Endothelial cell of umbilical vein (primary cell): Measurements from ENCODE around the gene ZNF774. TPM values are rescaled to one million over a fixed set of nuclear protein-coding genes. Genes with fewer than 3 reads are reported as not detected.

Source experiments
- BruUV-seq: library from RNA; stranded (reverse); fragments of 400-500 nt; replicated peaks from 2 replicates; lab custom pipeline; 2021; lab: Mats Ljungman, UMichigan
- CTCF ChIA-PET: fragments of 300-600, 350-600 bp; sonication (Branson Sonifier 250); formaldehyde crosslinking; loops from one replicate; lab custom pipeline; 2021; ENCODE audit warnings: antibody characterized with exemption, inconsistent platforms; lab: Charles Lee
- POLR2A ChIA-PET: fragments of 300-600, 350-600 bp; sonication (Branson Sonifier 250); formaldehyde crosslinking; loops from one replicate; lab custom pipeline; 2021; ENCODE audit warnings: antibody characterized with exemption, inconsistent platforms; lab: Charles Lee
- DNase-seq: peaks from one replicate; pipeline ENCODE4 v3.0.0-alpha.2; 2011; ENCODE audit warnings: low read depth, low spot score
- FAIRE-seq: peaks from 2 replicates; lab custom pipeline; 2011; peaks lifted over from hg19 to GRCh38; lab: Jason Lieb, UNC
- H2AFZ ChIP-seq: 2 replicates; pipeline ENCODE4 v1.6.0; 2012; ENCODE audit warnings: low read depth, low read length, control low read depth, inconsistent platforms
- H3K27ac ChIP-seq: 2 replicates; pipeline ENCODE4 v1.5.1; 2011; ENCODE audit warnings: low read depth, mild to moderate bottlenecking, control low read depth, low read length, moderate library complexity; ENCODE audit not compliant: insufficient read depth
- H3K27me3 ChIP-seq, 2 experiments: 2 replicates each; pipeline versions ENCODE4 v1.6.0 to v1.6.1; 2011; ENCODE audit warnings: low read length in 2 of 2, mixed read lengths in 1 of 2; ENCODE audit not compliant: control insufficient read depth in 2 of 2, insufficient read depth in 2 of 2
- H3K36me3 ChIP-seq, 2 experiments: 2 replicates in 1 of 2; 3 replicates in 1 of 2; pipeline ENCODE4 v1.5.1; 2011; ENCODE audit warnings: low read length in 2 of 2, mild to moderate bottlenecking in 1 of 2, moderate library complexity in 1 of 2; ENCODE audit not compliant: control insufficient read depth in 2 of 2, insufficient read depth in 2 of 2; ENCODE audit errors: extremely low read depth in 1 of 2
- H3K4me1 ChIP-seq: 3 replicates; pipeline ENCODE4 v1.5.1; 2011; ENCODE audit warnings: mild to moderate bottlenecking, low read length; ENCODE audit not compliant: control insufficient read depth, insufficient read depth; ENCODE audit errors: extremely low read depth
- H3K4me2 ChIP-seq: 2 replicates; pipeline ENCODE4 v1.6.1; 2011; ENCODE audit warnings: low read length, control low read depth, mixed read lengths; ENCODE audit not compliant: insufficient read depth
- H3K4me3 ChIP-seq, 3 experiments: fragments of 200-600 bp in 1 of 3; sonication (generic), shearing (Covaris generic) in 1 of 3; replicated peaks in 1 of 3; 2 replicates each; pipeline ENCODE4 v1.5.1; 2011 to 2016; ENCODE audit warnings: control low read depth in 3 of 3, low read length in 3 of 3, mild to moderate bottlenecking in 2 of 3, inconsistent platforms in 1 of 3, low read depth in 1 of 3, moderate library complexity in 1 of 3; ENCODE audit not compliant: insufficient read depth in 1 of 3
- H3K79me2 ChIP-seq: 2 replicates; pipeline ENCODE4 v1.6.0; 2012; ENCODE audit warnings: low read length, inconsistent platforms; ENCODE audit not compliant: control insufficient read depth, insufficient read depth
- H3K9ac ChIP-seq: replicated peaks from 2 replicates; pipeline ENCODE3; 2011; ENCODE audit warnings: low read length, control low read depth; ENCODE audit not compliant: insufficient read depth; ENCODE audit errors: extremely low read depth
- H3K9me1 ChIP-seq: replicated peaks from 3 replicates; pipeline ENCODE4 v1.6.0; 2011; ENCODE audit warnings: mild to moderate bottlenecking, low read length; ENCODE audit not compliant: control insufficient read depth, insufficient read depth; ENCODE audit errors: extremely low read depth
- H3K9me3 ChIP-seq: replicated peaks from 2 replicates; pipeline ENCODE4 v1.5.1; 2012; ENCODE audit warnings: low read length, inconsistent platforms; ENCODE audit not compliant: control insufficient read depth, insufficient read depth
- H4K20me1 ChIP-seq: replicated peaks from 2 replicates; pipeline ENCODE3; 2011; ENCODE audit warnings: mild to moderate bottlenecking, low read length; ENCODE audit not compliant: control insufficient read depth, insufficient read depth; ENCODE audit errors: extremely low read depth
- EZH2 ChIP-seq: IDR thresholded peaks from 2 replicates; pipeline ENCODE4 v1.6.1; 2012; ENCODE audit warnings: borderline replicate concordance, low read depth, mild to moderate bottlenecking, moderate library complexity, low read length, inconsistent platforms; ENCODE audit not compliant: severe bottlenecking
- FOS ChIP-seq: IDR thresholded peaks from 2 replicates; pipeline ENCODE4 v1.6.1; 2011; ENCODE audit warnings: mild to moderate bottlenecking, low read length, moderate library complexity, borderline replicate concordance; ENCODE audit not compliant: insufficient read depth
- GATA2 ChIP-seq: IDR thresholded peaks from 2 replicates; pipeline ENCODE4 v1.7.0; 2011; ENCODE audit warnings: low read depth, mild to moderate bottlenecking, moderate library complexity, mixed read lengths, low read length; ENCODE audit not compliant: insufficient read length, insufficient read depth
- JUN ChIP-seq: IDR thresholded peaks from 2 replicates; pipeline ENCODE4 v1.6.1; 2011; ENCODE audit warnings: borderline replicate concordance, low read depth; ENCODE audit not compliant: insufficient read length, insufficient read depth
- MYC ChIP-seq: IDR thresholded peaks from one replicate; pipeline ENCODE4 v1.6.1; 2011; ENCODE audit warnings: mild to moderate bottlenecking, low read depth, low read length
- POLR2A ChIP-seq: IDR thresholded peaks from 2 replicates; pipeline ENCODE4 v1.6.1; 2012; ENCODE audit warnings: low read depth, mild to moderate bottlenecking, control low read depth, low read length
- POLR2AphosphoS5 ChIP-seq: IDR thresholded peaks from 2 replicates; pipeline ENCODE4 v1.6.1; 2012; ENCODE audit warnings: low read depth, mild to moderate bottlenecking, control low read depth, low read length, moderate library complexity; ENCODE audit not compliant: insufficient read depth
- dilution Hi-C: fragments of 300-500 bp; cut with MboI; formaldehyde crosslinking; loops from one replicate; pipeline ENCODE4 v1.15.0; 2019; ENCODE audit warnings: low sequenced_read_pairs; ENCODE audit not compliant: extremely low pct_ligation_motif_present
- intact Hi-C: fragments of 100-400 bp; cut with micrococcal nuclease; formaldehyde crosslinking; loops from one replicate; pipeline ENCODE4 v1.10.0; 2022
- polyA plus RNA-seq, 4 experiments: library from polyadenylated mRNA; depleted of rRNA in 3 of 4; stranded (reverse) in 3 of 4; unstranded in 1 of 4; fragments of >200 nt; gene quantifications; 2 replicates each; pipeline versions ENCODE4 v1.2.1 to v1.2.3, GENCODE V29; 2011 to 2012; ENCODE audit warnings: missing spikeins in 1 of 4
- total RNA-seq: library from RNA; stranded (reverse); gene quantifications from 2 replicates; pipeline ENCODE4 v1.2.3, GENCODE V29; 2021
- TF ChIP-seq, protein P1 (sequence below), 2 donors: IDR thresholded peaks; 1 replicate in 1 of 2; 2 replicates in 1 of 2; pipeline ENCODE4 v1.5.1; 2011; ENCODE audit warnings: low read length in 2 of 2, mild to moderate bottlenecking in 2 of 2, moderate library complexity in 2 of 2, control low read depth in 1 of 2, inconsistent platforms in 1 of 2, low read depth in 1 of 2; ENCODE audit not compliant: insufficient read depth in 1 of 2; ENCODE audit errors: extremely low read depth in 1 of 2
- TF ChIP-seq, protein P2 (sequence below): IDR thresholded peaks from 2 replicates; pipeline ENCODE4 v1.6.1; 2011; ENCODE audit not compliant: insufficient read depth, insufficient read length

Gene ZNF774
- total and polyA plus RNA-seq, 2 donors (not counting 3 experiments of a cell fraction or from before 2014, with no cell fraction given): 0.98 to 2.6 TPM

GRCh38 chr15:90379263-90379662, 27.2 kb downstream of the ZNF774 start:
- ChIA-PET POLR2A (no interaction called here), CTCF (no interaction called here)
- Histone ChIP-seq H3K4me3 (no peak overlapping the region), H3K27ac (no peak overlapping the region), H3K9me3 (peaks cover 3% of the 10 kb centered on the region), H3K4me1 (peaks cover 18% of the 10 kb centered on the region), H3K79me2 (no peaks in the 10 kb centered on the region), H2AFZ (no peak overlapping the region), H3K27me3 (no peaks in the 10 kb centered on the region), H4K20me1 (no peaks in the 10 kb centered on the region), H3K36me3 (no peaks in the 10 kb centered on the region), H3K9me1 (no peaks in the 10 kb centered on the region), H3K4me2 (no peak overlapping the region), H3K9ac (no peak overlapping the region)
- FAIRE-seq (no peak), DNase-seq (no peak)
- no TSS peak for BruUV-seq
- intact Hi-C loops (no loop called here), dilution Hi-C loops (no loop called here)
- TF ChIP-seq POLR2A: no peak
- TF ChIP-seq MYC: no peak
- TF ChIP-seq FOS: no peak
- no peak for TF ChIP-seq POLR2AphosphoS5
- no peak for TF ChIP-seq EZH2
- TF ChIP-seq JUN: no peak
- TF ChIP-seq, protein P1, sequence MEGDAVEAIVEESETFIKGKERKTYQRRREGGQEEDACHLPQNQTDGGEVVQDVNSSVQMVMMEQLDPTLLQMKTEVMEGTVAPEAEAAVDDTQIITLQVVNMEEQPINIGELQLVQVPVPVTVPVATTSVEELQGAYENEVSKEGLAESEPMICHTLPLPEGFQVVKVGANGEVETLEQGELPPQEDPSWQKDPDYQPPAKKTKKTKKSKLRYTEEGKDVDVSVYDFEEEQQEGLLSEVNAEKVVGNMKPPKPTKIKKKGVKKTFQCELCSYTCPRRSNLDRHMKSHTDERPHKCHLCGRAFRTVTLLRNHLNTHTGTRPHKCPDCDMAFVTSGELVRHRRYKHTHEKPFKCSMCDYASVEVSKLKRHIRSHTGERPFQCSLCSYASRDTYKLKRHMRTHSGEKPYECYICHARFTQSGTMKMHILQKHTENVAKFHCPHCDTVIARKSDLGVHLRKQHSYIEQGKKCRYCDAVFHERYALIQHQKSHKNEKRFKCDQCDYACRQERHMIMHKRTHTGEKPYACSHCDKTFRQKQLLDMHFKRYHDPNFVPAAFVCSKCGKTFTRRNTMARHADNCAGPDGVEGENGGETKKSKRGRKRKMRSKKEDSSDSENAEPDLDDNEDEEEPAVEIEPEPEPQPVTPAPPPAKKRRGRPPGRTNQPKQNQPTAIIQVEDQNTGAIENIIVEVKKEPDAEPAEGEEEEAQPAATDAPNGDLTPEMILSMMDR (IDR thresholded peaks at IDR 0.05; ENCODE audit: extremely low read depth in 1 of 2, insufficient read depth in 1 of 2, low read depth in 1 of 2, low read length in 2 of 2): no peak
- TF ChIP-seq, protein P2, sequence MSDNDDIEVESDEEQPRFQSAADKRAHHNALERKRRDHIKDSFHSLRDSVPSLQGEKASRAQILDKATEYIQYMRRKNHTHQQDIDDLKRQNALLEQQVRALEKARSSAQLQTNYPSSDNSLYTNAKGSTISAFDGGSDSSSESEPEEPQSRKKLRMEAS: no peak
- no peak for TF ChIP-seq GATA2
